ENCODE results near the gene NUP54. TPM values are rescaled to one million over a fixed set of nuclear protein-coding genes. Genes with fewer than 3 reads are reported as not detected.

The NUP54 gene
- 10 to 100 TPM; 64.7 to 75.4 (median 70.6) TPM for polyA plus RNA-seq (ENCODE audit: insufficient read length in 4 of 4)

- peak; percentile 94 for DNase-seq (ENCODE audit: low read depth in 4 of 4, low spot score in 3 of 4)
Observed at GRCh38 chr4:76148142-76148865, at the start of gene NUP54. Gene NUP54 (minus strand): TSS chr4:76148397. CDS start chr4:76148374, 23 bp downstream.

GRCh38 chr4:76197031-76197743, 49.0 kb upstream of the NUP54 start:
- no peak for DNase-seq (ENCODE audit: low read depth in 4 of 4, low spot score in 3 of 4)

GRCh38 chr4:76196376-76196775, 48.2 kb upstream of the NUP54 start:
- DNase-seq (ENCODE audit: low read depth in 4 of 4, low spot score in 3 of 4) = no peak

- no peak for DNase-seq (ENCODE audit: low read depth in 4 of 4, low spot score in 3 of 4)
Observed at GRCh38 chr4:76195326-76195725, 47.1 kb upstream of the NUP54 start.

- no peak for DNase-seq (ENCODE audit: low read depth in 4 of 4, low spot score in 3 of 4)
Observed at GRCh38 chr4:76194325-76194724, 46.1 kb upstream of the NUP54 start.

GRCh38 chr4:76192236-76192635, 44.0 kb upstream of the NUP54 start:
- no peak for DNase-seq (ENCODE audit: low read depth in 4 of 4, low spot score in 3 of 4)

- DNase-seq (ENCODE audit: low read depth in 4 of 4, low spot score in 3 of 4) = no peak
Observed at GRCh38 chr4:76188557-76188956, 40.4 kb upstream of the NUP54 start.

- no peak for DNase-seq (ENCODE audit: low read depth in 4 of 4, low spot score in 3 of 4)
Observed at GRCh38 chr4:76188149-76188548, 40.0 kb upstream of the NUP54 start.

- DNase-seq (ENCODE audit: low read depth in 4 of 4, low spot score in 3 of 4) = no peak
Observed at GRCh38 chr4:76187152-76187551, 39.0 kb upstream of the NUP54 start.

GRCh38 chr4:76182463-76182862, 34.3 kb upstream of the NUP54 start:
- no peak for DNase-seq (ENCODE audit: low read depth in 4 of 4, low spot score in 3 of 4)

- peak; percentile 51 to 70 (median 66) for DNase-seq (ENCODE audit: low read depth in 4 of 4, low spot score in 3 of 4)
Observed at GRCh38 chr4:76179398-76180318, 31.5 kb upstream of the NUP54 start.

GRCh38 chr4:76178296-76178695, 30.1 kb upstream of the NUP54 start:
- no peak for DNase-seq (ENCODE audit: low read depth in 4 of 4, low spot score in 3 of 4)

GRCh38 chr4:76177709-76178108, 29.5 kb upstream of the NUP54 start:
- DNase-seq (ENCODE audit: low read depth in 4 of 4, low spot score in 3 of 4) = no peak

GRCh38 chr4:76175336-76175735, 27.1 kb upstream of the NUP54 start:
- DNase-seq (ENCODE audit: low read depth in 4 of 4, low spot score in 3 of 4) = no peak

GRCh38 chr4:76174216-76174615, 26.0 kb upstream of the NUP54 start:
- DNase-seq (ENCODE audit: low read depth in 4 of 4, low spot score in 3 of 4) = no peak

- no peak for DNase-seq (ENCODE audit: low read depth in 4 of 4, low spot score in 3 of 4)
Observed at GRCh38 chr4:76168688-76169087, 20.5 kb upstream of the NUP54 start.

- DNase-seq (ENCODE audit: low read depth in 4 of 4, low spot score in 3 of 4) = no peak
Observed at GRCh38 chr4:76166480-76166879, 18.3 kb upstream of the NUP54 start.

- no peak for DNase-seq (ENCODE audit: low read depth in 4 of 4, low spot score in 3 of 4)
Observed at GRCh38 chr4:76160355-76160754, 12.2 kb upstream of the NUP54 start.

- DNase-seq (ENCODE audit: low read depth in 4 of 4, low spot score in 3 of 4) = no peak
Observed at GRCh38 chr4:76156635-76157034, 8.4 kb upstream of the NUP54 start.

GRCh38 chr4:76155979-76156378, 7.8 kb upstream of the NUP54 start:
- DNase-seq (ENCODE audit: low read depth in 4 of 4, low spot score in 3 of 4) = no peak

GRCh38 chr4:76153356-76153755, 5.2 kb upstream of the NUP54 start:
- DNase-seq (ENCODE audit: low read depth in 4 of 4, low spot score in 3 of 4) = no peak
